RKO (cell line): ENCODE results near the gene CUL1.

Experiments
- DNase-seq: peaks from one replicate; pipeline ENCODE4 v3.0.0-alpha.2; 2016; ENCODE audit warnings: low spot score

CUL1 gene

GRCh38 chr7:148761499-148762278, 63.0 kb downstream of the CUL1 start:
- no peak for DNase-seq

- DNase-seq: no peak
These were observed 64.9 kb downstream of the CUL1 start for GRCh38 chr7:148763622-148764021.

- no peak for DNase-seq
These were observed 71.3 kb downstream of the CUL1 start for GRCh38 chr7:148770004-148770403.

- DNase-seq: peak; percentile 99
These were observed 73.8 kb downstream of the CUL1 start for GRCh38 chr7:148772297-148773089.

GRCh38 chr7:148773334-148773733, 74.6 kb downstream of the CUL1 start:
- DNase-seq: no peak

- no peak for DNase-seq
These were observed 75.8 kb downstream of the CUL1 start for GRCh38 chr7:148774471-148774870.

GRCh38 chr7:148782757-148783456, 84.2 kb downstream of the CUL1 start:
- DNase-seq: no peak

GRCh38 chr7:148783801-148784527, 85.3 kb downstream of the CUL1 start:
- DNase-seq: no peak

GRCh38 chr7:148787571-148788295, 89.0 kb downstream of the CUL1 start:
- no peak for DNase-seq

- DNase-seq: no peak
These were observed 90.5 kb downstream of the CUL1 start for GRCh38 chr7:148789220-148789619.

GRCh38 chr7:148790131-148790726, 91.5 kb downstream of the CUL1 start:
- DNase-seq: no peak

GRCh38 chr7:148790850-148791249, 92.1 kb downstream of the CUL1 start:
- no peak for DNase-seq

- no peak for DNase-seq
These were observed 92.8 kb downstream of the CUL1 start for GRCh38 chr7:148791546-148791945.

GRCh38 chr7:148793590-148793989, 94.9 kb downstream of the CUL1 start:
- no peak for DNase-seq

GRCh38 chr7:148794476-148794875, 95.8 kb downstream of the CUL1 start:
- no peak for DNase-seq

- DNase-seq: no peak
These were observed 98.1 kb downstream of the CUL1 start for GRCh38 chr7:148796841-148797240.

- no peak for DNase-seq
These were observed 101.3 kb downstream of the CUL1 start for GRCh38 chr7:148799893-148800555.

GRCh38 chr7:148800677-148801076, 102.0 kb downstream of the CUL1 start:
- no peak for DNase-seq

- DNase-seq: no peak
These were observed 103.4 kb downstream of the CUL1 start for GRCh38 chr7:148802101-148802493.

GRCh38 chr7:148803094-148803493, 104.4 kb downstream of the CUL1 start:
- DNase-seq: no peak
